ENCODE results near the gene TAF5L.
"Not testable (repeated sequence)": the region's sequence is repeated elsewhere in the genome, so short reads cannot be mapped to it uniquely, and the experiment has no call there.

Gene TAF5L

GRCh38 chr1:229641306-229641705 lies 15.4 kb upstream of the TAF5L start:
- no peak for DNase-seq

DNA sequence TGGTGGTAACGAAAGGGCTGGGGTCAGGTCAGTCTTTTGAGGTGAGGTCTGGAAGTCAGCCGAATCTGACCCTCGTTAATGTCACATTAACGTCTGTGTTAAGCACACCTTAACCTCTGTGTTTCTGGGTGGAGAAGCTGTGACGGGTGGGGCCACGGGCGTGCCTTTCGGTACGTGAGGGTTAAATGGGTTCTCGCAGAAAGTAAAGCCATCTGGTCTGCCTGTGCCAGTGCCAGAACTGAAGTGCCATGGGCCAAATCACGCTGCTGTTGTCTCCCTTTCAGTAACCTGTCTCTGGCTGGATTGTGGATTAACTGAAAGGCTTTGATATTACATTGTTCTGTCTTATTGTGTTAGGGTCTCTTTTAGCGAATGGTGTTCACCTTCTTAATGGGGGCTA lies 14.5 kb upstream of the TAF5L start:
- no peak for DNase-seq

- no peak for DNase-seq
Measured at GRCh38 chr1:229637746-229638145, 11.8 kb upstream of the TAF5L start.

DNA sequence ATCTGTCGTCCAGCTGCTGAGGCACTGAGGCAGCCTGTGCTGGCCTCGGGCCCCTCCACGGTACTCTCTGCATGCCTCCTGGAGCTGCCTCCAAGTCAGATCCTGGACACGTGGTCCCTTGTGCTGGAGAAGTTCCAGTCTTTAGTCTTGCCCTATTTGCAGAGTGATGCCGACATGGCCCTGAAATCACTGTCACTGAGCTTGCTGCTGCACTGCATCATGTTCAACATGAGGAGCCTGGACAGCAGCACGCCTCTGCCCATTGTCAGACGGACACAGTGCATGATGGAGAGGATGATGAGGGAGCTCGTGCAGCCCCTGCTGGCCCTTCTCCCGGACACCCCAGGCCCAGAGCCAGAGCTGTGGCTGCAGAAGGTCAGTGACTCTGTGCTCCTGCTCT lies 10.1 kb upstream of the TAF5L start:
- DNase-seq, result no peak

GRCh38 chr1:229631966-229632365 lies 6.0 kb upstream of the TAF5L start:
- DNase-seq, result no peak

DNA sequence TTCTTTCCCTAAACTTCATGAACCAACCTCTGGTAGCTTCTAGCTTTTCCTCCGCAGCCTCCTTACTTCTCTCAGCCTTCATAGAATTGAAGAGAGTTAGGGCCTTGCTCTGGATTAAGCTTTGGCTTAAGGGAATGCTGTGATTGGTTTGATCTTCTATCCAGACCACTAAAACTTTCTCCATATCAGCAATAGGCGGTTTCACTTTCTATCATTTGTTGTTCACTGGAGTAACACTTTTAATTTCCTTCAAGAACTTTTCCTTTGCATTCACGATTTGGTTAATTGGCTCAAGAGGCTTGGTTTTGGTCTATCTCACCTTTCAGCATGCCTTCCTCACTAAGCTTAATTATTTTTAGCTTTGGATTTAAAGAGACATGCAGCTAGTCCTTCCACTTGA lies 5.2 kb upstream of the TAF5L start:
- no peak for DNase-seq

DNA sequence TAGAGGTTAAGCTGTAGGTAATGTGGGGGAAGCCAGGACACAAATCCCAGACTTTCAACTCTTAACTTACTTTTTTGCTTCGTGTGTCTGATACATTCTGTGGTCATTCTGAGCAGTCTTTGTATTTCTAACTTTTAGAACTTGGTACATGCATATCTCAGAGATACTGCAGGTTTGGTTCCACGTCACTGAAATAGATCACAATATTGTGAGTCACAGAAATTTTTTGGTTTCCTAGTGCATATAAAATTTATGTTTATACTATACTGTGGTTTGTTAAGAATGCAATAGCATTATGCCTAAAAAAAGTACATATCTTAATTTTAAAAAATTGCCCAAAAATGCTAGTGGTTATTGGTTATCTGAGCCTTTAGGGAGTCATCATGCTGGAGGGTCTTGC lies 3.3 kb upstream of the TAF5L start:
- no peak for DNase-seq

DNA sequence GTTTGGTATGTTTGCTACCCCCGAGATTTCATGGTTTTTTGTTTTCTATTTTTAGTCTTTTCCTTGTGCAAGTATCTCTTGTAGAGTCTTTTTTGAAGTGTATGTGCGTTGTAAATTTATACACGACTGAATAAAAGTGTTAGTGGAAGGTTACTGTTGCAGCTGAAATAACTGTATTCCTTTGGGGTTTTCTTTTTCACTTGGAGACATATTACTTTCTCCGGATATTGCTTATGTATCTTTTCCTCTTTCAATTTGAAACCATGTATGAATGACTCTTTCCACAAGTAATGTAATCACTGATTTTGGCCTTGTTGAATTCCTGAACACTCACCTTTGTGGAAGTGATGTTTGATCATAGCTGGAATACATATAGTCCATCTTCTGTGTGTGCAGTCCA lies 1.1 kb upstream of the TAF5L start:
- no peak for DNase-seq

GRCh38 chr1:229625071-229625914 lies 629 bp downstream of the TAF5L start:
- DNase-seq, result no peak

GRCh38 chr1:229624521-229625070 lies 1.3 kb downstream of the TAF5L start:
- DNase-seq, result no peak

GRCh38 chr1:229623838-229624237 lies 2.1 kb downstream of the TAF5L start:
- no peak for DNase-seq

DNA sequence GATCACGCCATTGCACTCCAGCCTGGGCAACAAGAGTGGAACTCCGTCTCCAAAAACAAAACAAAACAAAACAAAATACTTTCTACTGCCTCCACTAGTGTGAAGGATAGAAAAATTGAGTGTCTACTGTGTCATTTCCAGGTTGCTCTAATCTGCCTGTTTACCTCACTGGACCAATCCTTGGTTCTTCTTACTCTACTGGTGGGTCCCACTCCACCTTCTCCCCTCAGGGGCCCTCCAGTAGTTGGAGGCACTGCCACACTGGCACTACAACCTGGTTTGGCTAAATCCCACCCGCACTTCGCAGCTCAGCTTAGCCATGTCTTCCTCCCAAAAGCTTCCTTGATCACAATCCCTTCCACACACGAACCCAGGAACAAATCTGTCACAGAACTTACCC lies 2.7 kb downstream of the TAF5L start:
- no peak for DNase-seq

GRCh38 chr1:229622641-229623120 lies 3.2 kb downstream of the TAF5L start:
- DNase-seq, result not testable (repeated sequence)

GRCh38 chr1:229621663-229622062 lies 4.3 kb downstream of the TAF5L start:
- DNase-seq, result no peak

- DNase-seq, result no peak
Measured at GRCh38 chr1:229620876-229621275, 5.0 kb downstream of the TAF5L start.

- no peak for DNase-seq
Measured at GRCh38 chr1:229619614-229620013, 6.3 kb downstream of the TAF5L start.

DNA sequence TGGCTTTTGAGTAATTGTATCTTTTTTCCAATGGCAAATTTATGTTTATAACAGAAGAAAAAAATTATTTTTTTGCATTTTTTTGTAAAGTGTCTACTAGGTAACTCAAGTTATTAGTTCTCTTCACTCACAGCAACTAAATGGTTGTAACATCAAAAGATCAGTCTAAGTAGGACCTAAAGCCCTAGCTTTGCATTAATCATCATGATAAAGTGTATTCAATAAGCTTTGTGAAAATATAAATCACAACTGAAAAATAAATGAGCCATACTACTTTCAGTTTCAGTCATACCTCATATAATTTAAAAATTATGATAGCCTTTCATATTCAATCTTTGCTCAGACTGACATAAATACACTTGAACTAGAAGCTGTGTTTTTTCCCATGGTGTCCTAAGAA lies 6.9 kb downstream of the TAF5L start:
- DNase-seq, result no peak

DNA sequence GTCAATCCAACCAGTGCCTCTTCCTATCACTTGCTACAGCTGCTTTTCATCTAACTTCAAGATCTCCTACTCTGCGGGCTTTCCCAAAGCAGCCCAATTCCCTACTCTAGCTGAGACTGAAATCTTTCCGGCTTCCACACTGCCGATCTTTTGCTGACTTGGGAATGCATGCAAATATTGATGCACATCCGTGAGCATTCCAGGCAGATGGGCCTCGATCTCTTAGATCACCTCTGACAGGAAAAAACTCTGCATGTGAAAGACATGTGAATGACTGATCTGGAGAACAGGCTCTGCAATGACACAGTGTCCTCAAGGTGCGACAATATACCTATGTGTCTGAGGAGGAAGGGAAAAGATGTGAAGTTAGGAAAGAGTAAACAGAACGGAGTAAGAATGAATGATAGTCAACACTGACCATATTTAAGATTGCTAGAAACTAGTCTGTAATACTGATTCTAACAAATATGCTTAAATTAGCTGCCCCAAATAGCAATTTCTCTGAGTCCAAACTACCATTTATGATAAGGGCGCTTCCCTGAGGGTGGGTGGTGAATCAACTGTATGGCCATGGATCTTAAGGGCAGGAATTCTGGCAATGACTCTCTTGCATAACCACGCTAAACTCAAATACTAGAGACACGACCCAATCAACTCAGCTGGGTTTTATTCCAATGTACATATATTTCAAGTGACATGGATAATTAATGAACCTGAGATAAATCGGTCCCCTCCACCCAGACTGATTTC lies 8.4 kb downstream of the TAF5L start:
- no peak for DNase-seq

DNA sequence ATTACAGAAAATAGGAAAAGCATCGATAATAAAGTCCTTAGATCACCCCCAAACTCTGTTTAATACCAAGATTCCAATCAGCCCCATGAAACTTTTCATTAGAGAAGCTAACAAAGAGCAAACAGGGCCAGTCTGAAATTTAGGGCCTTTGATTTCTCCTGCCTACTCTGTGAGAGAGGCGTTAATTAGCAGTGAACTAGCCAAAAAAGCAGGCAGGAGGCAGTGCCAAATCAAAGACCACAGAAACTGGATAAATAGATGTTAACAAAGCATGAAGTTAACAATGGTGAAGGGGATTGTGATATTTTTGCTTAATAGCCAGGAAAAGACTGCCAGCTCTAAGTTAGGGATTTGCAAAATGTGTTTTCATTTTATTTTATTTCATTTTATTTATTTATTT lies 11.2 kb downstream of the TAF5L start:
- DNase-seq, result no peak

DNA sequence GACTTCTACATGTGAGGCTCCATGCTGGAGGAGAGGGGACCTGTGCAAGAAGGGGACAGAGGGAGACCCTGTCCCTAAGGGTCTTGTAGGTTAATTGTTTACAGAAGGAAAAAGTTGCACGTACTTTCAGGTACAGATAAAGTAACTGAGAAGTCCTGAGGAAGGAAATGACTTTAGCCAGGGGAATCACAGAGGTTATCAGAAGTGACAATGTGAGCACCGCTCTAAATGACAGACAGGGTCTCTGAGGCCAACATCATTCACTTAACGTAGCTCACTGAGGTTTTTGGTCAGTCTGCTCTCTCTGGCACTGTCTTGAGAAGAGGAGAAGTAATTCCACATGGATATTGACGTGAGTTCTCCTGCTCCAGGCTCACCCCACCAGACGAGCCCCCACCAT lies 12.0 kb downstream of the TAF5L start:
- no peak for DNase-seq

GRCh38 chr1:229608590-229608989 lies 17.3 kb downstream of the TAF5L start:
- no peak for DNase-seq

GRCh38 chr1:229607370-229607769 lies 18.6 kb downstream of the TAF5L start:
- no peak for DNase-seq

DNA sequence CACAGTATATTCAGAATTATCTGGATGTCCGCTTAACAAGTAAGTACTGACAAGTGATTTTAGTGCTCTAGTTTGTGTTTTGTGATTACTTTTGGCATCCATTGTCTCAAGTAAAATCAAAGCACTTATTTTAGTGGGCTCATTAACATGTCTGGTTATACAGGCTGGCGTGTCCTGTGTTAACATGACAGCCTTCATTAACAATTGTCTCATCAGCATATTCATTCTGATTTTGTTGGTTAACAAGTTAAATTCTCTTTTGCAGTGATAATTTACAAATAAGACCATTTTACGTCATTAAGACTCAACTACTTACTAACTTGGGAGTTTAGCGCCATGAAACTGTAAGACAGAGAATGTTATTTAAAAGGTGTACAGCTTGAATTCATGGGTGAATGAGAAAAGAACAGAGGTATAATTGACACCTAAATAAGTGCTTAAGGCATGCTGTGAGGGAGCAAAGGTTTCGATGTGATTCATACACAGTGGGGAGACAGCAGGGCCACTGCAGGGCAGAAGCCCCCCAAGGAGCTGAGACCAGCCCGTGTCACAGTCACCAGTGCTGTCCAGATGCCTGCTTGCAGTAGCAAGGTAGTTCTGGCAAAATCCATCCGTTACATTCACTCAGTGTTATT lies 22.4 kb downstream of the TAF5L start:
- DNase-seq, result no peak

Data from right hindlimb (tissue), 1 donor.